SW 1271 (cell line): ENCODE results near the gene IGDCC3.
"Not testable (repeated sequence)": the region's sequence is repeated elsewhere in the genome, so short reads cannot be mapped to it uniquely, and the experiment has no call there.

Experiments
- DNase-seq, 2 experiments: peaks; one replicate each; lab custom pipeline; 2025; lab: John Stamatoyannopoulos, UW

The IGDCC3 gene

DNA sequence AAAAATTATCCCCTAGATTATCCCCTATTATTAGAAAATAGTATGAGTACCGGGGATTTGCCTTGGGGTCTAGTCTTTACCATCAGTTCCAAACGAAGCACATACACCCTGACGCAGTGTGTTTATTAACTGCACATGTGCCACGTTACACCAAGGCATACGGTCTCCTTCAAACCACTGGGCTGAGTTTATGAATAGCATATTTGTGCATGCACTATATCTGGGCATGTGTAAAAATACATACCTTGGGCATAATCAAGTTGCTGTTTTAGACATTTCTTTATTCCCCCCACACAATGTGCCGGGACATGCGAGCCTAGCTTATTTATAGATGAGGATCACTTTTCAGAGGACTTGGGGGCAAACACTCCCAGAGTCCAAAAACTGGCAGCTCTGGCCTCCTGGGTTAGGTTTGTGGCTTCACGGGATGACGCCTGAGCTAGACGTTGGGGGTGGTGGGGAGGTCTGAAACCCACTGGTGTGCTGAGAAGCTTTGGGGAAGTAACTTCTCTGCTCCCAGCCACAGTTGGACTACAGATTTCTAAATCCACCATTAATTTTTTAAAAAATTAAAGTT is 28.7 kb upstream of the IGDCC3 start:
- DNase-seq: no peak

DNA sequence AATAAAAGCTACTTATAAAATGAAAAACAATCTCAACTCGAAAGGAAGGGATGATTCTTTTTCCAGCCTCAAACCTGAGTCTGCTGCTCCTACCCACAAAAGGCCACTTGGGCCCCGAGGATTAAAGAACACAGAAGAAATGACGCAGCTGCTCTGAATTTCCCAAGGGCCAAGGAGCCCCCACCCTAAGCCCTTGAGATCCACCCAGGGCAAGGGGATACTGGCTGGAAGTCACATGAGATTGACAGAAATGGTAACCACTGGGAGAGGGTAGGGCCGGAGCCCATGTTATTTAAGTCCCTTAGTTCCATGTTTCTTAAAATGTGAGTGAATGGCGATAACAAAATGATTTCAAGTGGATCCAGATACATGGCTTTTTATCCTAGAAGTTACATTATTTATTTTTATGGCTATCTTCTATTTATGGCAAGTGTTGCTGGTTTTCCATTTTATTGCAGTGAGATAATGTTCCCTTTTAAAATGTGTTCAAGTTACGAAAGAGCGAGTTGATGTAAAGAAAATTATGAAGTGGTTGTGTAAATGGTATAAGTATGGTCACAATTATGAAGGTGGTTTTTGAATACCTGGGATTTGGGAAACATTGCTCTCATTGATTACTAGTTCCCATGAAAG is 28.1 kb upstream of the IGDCC3 start:
- DNase-seq: no peak

DNA sequence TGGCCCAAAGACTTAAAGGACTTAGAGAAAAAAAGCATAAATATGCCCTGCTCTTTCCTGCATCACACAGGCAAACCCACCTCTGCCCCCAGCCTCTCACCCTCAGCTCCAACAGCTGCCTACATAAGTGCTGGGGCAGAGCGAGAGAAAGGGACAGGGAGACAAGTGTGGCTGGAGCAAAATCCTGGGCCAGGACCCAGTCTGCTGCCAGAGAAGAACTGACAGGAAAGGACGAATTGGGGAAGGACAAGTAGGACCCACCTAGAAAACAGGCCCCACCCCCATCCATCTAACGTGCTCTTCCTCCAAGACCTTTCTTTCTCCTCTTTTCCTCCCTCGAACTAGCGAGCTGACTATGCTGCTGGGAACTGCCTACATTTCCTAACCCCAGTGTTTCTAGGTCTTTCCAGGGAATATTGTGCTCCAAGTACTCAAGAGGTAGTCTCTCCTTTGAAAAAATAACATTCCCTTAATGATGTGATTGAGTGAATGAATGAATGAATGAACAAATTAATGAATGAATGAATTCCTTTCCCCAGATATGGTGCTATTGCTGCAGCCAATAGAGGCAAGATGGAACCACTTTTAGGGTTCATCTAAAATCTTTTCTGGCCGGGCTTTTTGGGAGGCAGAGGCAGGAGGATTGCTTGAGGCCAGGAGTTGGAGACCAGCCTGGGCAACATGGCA is 26.5 kb upstream of the IGDCC3 start:
- no peak for DNase-seq

DNA sequence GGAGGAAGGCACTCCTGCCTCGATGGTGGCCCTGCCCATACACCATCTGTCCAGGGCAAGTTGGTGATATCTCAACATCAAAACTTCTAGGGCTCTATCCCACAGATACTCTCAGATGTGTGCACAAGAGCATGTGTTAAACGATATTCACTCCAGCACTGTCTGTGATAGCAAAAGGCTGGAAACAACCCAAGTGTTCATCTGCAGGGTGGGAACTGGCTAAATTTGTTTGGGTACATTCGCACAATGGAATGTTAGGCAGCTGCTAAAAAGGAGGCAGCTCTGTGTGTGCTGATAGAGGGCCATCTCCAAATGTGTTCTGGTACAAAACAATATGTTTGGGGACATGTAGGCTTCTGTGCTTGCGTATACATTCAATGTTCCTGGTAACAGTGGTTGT is 25.2 kb upstream of the IGDCC3 start:
- DNase-seq: no peak

DNA sequence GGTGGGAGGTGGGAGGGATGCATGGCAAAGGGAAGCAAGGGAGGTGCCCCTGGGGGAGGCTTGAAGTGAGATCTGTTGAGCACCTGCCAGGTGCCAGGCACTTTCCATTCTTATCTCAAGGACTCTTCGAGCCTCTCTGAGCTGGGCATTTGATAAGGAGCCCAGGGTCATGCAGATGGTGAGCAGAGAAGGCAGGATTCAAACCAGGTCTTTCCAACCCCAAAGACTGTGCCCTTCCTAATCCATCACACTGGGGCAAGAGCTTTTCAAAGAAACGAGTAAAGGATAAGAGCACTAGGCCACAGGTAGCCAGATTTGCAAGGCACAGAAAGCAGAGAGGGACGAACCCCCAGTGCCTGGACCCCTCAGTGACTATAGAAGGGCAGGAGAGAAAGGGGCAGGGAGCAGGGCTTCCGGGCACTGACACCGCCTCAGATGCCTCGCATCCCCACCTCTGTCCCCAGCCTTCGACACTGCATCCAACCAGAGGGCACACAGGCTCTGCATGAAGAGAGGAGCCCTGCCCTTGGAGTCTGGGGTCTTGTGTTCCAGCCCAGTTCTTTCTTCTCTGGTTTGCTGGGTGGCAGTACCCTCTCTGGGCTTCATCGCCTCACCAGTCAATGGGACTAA is 23.9 kb upstream of the IGDCC3 start:
- DNase-seq: no peak

DNA sequence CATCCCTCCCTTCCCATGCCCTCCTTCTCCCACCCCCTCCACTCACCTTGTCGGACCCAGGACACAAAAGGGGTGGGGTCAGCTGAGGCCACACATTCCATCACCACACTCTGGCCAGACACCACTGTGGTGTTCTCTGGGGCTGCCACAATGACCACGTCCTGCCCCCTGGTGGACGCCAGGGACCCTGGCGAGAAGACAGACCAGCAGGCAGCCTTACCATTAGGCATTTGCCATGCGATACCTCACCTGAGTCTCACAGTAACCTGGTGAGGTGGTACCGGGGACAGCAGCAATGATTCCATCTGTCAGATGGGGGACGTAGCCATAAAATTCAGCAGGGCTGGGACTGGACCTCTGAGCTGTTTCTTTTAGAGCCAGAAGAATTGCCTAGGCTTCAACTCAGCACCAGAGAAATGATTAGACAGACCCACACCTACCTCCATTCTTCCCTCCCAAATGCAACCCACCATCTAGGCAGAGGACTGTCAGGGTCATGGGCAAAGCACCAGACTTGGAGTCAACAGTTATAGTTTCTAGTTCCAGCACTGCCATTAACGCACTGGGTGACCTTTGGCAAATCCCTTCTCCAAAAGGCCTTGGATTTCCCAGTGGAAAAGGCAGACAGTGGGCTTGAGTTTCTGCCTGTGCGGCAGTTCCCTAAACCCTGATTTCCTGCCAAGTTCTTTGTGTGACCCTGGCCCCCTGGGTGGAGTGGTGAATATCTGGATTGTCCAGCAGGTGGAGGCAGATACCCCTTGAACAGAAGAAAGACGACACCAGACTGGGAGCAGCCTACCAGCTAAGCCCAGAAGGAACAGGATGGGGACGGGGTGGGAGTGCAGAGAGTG is 23.2 kb upstream of the IGDCC3 start:
- DNase-seq: peak in 1 of 2 experiments; percentile 62

DNA sequence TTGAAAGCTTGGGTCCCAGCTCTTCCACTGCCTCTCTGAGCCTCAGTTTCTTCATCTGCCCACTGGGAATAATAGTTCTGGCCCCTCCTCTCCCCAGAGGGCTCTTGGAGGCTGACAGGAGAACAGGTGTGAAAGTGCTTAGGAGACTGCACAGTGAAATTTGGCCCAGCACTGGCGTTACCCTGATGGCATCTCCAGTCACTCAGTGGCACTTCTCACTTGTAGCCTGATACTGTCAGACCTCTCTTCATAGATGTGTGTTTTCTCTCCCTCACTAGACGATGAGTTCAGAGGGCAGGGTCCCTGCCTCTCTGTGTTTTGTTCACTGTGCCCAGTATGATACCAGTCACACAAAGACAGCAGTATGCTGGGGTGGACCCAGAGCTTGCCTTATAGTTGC is 22.2 kb upstream of the IGDCC3 start:
- DNase-seq: no peak

DNA sequence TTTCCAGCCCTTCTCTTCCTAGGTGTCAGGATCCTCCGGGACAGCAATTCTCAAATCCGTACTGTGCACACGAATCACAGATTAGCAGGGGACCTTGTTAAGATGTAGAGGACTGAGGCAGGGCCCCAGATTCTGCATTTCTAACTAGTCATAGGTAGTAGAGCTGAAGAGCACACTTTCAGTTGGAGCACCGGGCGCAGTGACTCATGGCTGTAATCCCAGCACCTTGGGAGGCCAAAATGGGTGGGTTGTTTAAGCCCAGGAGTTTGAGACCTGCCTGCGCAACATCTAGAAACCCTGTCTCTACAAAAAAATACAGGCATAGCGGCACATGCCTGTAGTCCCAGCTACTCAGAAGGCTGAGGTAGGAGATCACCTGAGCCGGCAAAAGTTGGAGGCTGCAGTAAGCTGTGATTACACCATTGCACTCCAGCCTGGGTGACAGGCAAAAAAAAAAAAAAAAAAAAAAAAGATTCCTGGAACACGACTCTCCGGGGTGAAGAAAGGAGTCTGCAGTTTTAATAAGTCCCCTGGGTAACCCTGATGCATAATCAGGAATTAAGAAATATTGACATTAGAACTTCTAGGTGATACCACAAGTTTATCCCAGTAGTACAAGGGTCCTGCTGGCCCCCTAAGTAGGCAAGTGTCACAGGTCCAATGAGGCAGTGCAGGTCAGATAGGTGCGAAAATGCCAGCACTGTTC is 21.4 kb upstream of the IGDCC3 start:
- no peak for DNase-seq

DNA sequence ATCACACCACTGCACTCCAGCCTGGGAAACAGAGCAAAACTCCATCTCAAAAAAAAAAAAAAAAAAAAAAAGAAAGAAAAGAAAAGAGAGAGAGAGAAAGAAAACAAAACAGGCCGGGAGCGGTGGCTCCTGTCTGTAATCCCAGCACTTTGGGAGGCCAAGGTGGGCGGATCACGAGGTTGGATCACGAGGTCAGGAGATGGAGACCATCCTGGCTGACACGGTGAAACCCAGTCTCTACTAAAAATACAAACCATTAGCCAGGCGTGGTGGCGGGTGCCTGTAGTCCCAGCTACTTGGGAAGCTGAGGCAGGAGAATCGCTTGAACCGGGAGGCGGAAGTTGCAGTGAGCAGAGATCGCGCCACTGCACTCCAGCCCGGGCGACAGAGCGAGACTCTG is 20.7 kb upstream of the IGDCC3 start:
- DNase-seq: not testable (repeated sequence)

DNA sequence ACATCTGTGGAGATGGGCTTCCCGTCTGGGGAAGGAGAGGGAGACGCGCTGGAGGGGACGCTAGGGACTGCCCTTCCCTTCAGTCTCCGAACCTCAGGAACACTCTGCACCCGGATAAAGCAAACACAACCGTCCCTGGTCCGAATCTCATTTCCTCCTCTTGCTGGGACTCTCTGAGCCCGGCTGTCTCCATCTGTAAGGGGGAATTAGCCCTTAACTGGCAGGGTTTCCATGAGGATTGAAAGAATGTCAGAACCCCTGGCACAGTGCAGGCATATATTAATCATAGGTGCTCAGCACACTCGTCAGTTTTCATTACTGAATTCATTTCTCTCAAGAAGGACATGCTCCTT is 19.1 kb upstream of the IGDCC3 start:
- DNase-seq: no peak

DNA sequence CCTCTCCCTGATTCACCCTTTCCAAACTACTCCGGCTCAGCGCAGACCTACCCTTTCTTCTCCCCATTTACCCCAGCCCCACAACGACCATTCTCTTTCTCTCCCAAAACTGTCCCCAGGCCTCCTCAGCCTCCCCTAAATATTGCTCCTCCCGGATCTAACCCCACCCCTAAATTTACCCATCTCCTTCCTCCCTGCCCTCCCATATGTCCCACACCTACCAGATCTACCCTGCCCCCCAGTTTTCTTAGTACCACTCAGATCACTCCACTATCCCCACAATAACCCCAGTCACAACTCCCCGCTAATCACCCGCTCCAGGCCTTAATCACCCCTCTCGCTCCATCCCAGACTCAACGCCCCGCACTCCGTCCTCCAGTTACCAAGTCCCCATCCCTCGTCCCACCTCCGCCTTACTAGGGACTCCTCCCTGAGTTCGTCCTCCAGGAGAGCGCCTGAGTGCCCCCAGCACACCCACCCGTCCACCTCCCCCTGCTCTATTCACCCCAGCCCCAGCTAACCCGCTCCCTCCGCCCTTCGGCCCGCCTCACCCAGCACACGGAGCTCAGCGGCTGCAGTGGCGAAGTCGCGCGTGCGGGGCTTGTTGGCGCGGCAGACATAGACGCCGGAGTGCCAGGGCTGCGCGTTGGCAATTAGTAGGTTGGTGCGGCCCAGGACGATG is 18.6 kb upstream of the IGDCC3 start:
- no peak for DNase-seq

DNA sequence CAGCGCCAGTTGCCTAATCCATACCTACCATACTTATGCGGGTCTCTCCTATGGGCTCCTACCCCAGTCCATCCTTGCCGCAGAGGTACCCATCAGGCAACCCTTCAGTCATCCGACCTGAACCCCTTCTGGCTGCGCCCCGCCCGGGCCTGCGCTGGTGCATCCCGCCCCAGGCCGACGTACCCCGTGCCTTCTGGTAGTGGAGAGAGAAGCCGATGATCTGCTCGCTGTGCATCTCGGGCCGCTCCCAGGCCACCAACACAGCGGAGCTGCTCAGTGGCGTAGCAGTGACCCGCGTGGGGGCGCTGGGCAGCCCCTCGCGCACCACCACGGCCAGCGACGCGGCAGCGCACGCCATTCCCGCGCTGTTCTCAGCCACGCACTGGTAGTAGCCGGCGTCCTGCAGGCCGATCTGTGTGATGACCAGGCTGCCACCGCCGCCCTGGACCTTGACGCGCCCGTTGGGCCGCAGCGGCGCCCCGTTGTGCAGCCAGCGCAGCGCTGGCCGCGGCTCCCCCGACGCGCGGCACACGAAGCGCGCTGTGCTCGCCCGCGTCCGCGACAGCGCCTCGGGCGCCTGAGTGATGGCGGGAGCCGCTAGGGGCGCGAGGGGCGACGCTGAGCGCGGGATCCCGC is 17.9 kb upstream of the IGDCC3 start:
- no peak for DNase-seq

DNA sequence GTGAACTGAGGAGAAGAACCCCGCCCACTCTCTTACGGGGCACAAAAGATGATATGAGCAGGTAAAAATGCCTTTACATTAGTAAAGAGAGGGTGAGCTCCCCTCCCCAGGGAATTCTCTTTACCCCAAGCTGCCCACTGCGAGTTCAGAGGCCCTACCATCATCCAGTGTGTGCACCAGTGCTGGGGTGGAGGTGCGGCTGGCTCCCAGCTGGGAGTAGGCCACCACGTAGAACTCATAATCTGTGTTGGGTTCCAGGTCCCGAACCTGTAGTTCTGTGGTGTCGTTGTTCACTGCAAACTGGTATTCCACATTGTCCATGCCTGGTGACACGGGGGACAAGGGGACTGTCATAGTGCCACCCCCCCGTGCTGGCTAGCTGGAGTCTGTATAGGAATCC is 17.1 kb upstream of the IGDCC3 start:
- DNase-seq: no peak

DNA sequence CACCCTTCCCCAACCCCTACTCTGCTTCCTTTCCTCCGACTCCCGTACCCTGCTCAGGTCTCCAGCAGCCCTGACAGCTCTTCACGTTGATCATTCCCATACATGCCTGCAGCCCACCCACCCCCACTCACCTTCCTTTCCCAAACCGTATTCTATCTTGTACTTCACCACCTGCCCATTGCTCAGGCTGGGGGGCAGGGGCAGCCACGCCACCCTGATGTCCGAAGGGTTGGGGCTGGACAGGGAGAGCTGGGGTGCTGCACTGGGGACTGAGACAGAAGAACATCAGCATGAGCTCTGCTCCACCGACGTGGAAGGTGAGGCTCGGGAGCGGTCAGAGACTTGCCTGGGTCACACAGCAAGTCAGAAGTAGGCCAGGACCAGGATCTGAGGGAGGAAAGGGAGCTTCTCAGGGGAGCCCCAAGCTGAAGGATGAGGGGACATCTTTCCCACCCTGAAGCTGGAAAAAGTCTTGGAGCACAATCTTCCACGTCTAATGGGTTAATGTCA is 16.5 kb upstream of the IGDCC3 start:
- no peak for DNase-seq

DNA sequence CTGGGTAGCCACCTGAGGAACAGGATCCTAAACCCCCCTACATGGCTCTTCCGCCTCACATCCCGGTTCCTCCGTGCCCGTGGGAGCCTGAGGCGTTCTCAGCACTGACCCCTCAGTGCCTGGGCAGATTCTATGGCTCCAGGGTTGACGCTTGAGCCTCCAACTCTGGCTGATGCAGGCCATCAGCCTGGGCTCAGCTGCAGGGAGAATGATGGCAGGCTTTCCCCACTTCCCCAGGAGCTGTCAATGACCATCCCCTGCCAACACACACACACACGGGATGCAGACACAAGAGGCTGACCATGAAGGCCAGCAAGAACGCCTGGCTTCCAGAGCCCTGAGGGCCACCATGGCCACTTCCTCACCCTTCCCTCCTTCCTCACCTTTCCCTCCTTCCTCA is 15.8 kb upstream of the IGDCC3 start:
- DNase-seq: no peak

DNA sequence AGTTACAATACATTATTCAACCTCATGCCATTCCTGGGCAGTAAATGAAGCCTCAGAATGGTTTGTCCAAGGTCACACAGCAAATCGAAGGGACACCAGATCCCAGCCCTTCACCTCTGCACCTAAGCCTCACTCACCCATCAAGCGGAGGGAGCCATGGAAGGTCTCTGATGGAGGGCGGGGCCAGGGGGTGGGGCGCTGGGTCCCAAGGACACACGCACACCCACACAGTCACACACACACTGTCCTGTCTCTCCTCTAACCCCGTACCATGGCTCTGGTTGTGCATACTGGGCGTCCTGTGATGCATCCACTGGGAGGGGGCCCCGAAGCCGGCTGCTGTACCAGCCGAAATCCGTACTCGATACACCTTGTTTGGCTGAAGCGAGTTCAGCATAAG is 15.3 kb upstream of the IGDCC3 start:
- no peak for DNase-seq

DNA sequence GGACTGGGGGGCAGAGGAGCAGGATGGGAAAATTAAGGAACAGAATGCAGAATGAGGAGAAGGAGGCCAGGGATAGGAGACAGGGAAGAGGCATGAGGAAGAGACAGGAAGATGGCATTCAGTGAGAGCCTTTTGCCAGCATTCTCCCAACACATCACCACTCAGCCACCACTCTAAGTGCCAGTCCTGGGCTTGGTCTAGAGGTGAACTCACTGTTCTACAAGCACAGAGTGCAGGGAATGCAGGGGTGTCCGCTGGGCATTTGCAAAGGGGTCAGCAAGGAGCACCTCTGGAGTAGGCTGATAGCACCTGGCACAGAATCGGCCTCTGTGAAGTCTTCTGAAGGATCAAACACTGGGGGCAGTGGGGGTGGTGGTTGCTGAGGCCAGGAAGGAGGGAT is 14.6 kb upstream of the IGDCC3 start:
- DNase-seq: no peak

DNA sequence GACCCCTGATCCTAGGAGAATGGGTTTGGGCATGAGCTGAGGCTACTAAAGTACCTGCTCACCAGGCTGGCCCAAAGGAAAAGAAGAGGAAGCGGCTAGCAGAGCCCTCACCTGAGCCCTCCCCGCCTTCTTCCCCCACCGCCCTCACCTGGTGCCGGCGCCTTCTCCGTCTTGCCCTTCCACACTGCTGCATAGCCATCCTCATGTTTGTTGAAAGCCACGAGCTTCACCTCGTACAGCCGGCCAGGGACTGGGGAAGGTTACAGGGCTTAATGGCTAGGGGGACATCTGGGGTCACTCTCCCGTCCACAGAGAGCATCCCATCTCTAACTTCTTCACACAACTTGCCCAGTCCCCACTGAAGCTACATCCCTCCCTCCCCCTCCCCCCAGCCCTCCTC is 13.9 kb upstream of the IGDCC3 start:
- DNase-seq: no peak

DNA sequence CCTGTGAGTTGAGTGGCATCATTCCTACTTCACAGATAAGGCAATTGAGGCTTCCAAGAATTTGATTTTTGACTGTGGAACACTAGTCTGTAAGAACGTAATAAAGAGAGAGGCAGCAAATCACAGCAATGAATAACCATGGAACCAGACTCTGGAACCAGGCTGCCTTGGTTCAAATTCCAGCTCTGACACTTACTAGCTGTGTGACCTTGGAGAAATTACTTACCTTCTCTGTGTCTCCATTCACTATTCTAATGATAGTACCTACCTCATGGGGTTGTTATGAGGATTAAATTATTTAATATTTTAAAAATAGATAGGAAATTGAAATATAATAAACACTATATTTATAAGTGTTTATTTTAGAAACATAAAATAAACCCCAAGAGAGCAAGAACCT is 12.6 kb upstream of the IGDCC3 start:
- DNase-seq: no peak

DNA sequence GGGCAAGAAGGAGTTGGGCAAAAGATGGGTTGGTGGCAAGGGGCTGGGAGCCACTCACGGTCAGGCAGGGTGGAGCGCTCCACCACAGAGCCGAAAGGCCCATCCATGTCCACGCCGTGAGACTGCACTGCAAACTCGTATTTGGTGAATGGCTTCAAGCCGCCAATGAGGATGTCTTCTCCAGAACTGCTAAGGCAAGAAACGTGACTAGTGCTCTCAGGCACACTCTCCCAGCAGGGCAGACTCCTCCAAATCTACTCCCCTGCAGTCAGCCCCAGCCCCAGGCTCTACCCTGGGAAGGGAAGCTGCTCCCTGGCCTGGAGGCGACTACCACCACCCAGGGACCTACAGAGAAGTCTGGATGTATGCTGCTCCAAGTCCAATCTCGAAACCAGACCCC is 11.4 kb upstream of the IGDCC3 start:
- DNase-seq: no peak
